ENCODE measurements around the gene LCN12.

The LCN12 gene

GRCh38 chr9:136947028-136947891 is 4.8 kb upstream of the LCN12 start:
- no peak for DNase-seq (ENCODE audit: low spot score in 2 of 2)
- H3K27ac Mint-ChIP-seq, result no peak overlapping the region
- no peak overlapping the region for H3K4me3 Mint-ChIP-seq
- no peak for ATAC-seq
- H3K4me1 Mint-ChIP-seq, result peaks cover 22% of the 10 kb centered on the region
- peaks cover 26% of the 10 kb centered on the region for H3K36me3 Mint-ChIP-seq
- H3K9me3 Mint-ChIP-seq, result no peaks in the 10 kb centered on the region

- H3K36me3 Mint-ChIP-seq, result peaks cover 18% of the 10 kb centered on the region
- ATAC-seq (no peak), DNase-seq (ENCODE audit: low spot score in 2 of 2) (no peak)
- peak overlapping the region; percentile 92 for H3K27ac Mint-ChIP-seq
- H3K9me3 Mint-ChIP-seq, result no peaks in the 10 kb centered on the region
- peaks cover 15% of the 10 kb centered on the region for H3K4me1 Mint-ChIP-seq
- H3K4me3 Mint-ChIP-seq, result peak overlapping the region; percentile 76
Measured at GRCh38 chr9:136947955-136948510, 4.0 kb upstream of the LCN12 start.

GRCh38 chr9:136949239-136949816 is 2.7 kb upstream of the LCN12 start:
- Mint-ChIP-seq H3K4me3 (peak overlapping the region; percentile 76), H3K36me3 (peaks cover 7% of the 10 kb centered on the region), H3K27ac (peak overlapping the region; percentile 92), H3K9me3 (no peaks in the 10 kb centered on the region), H3K4me1 (peaks cover 12% of the 10 kb centered on the region)
- ATAC-seq (no peak), DNase-seq (ENCODE audit: low spot score in 2 of 2) (no peak)

- peaks cover 2% of the 10 kb centered on the region for H3K36me3 Mint-ChIP-seq
- no peaks in the 10 kb centered on the region for H3K9me3 Mint-ChIP-seq
- peaks cover 13% of the 10 kb centered on the region for H3K4me1 Mint-ChIP-seq
- peak; percentile 95 for ATAC-seq
- peak; percentile 88 to 99 for DNase-seq (ENCODE audit: low spot score in 2 of 2)
- peak overlapping the region; percentile 76 for H3K4me3 Mint-ChIP-seq
- H3K27ac Mint-ChIP-seq, result peak overlapping the region; percentile 92
Measured at GRCh38 chr9:136949817-136950655, 2.0 kb upstream of the LCN12 start.

- DNase-seq (ENCODE audit: low spot score in 2 of 2) (no peak), ATAC-seq (no peak)
- H3K27ac Mint-ChIP-seq, result peak overlapping the region; percentile 92
- H3K4me1 Mint-ChIP-seq, result peaks cover 18% of the 10 kb centered on the region
- peak overlapping the region; percentile 76 for H3K4me3 Mint-ChIP-seq
- H3K9me3 Mint-ChIP-seq, result no peaks in the 10 kb centered on the region
- no peaks in the 10 kb centered on the region for H3K36me3 Mint-ChIP-seq
Measured at GRCh38 chr9:136950656-136951276, 1.3 kb upstream of the LCN12 start.

GRCh38 chr9:136952321-136952850 is 313 bp downstream of the LCN12 start:
- Mint-ChIP-seq H3K4me3 (no peak overlapping the region), H3K27ac (no peak overlapping the region), H3K36me3 (no peaks in the 10 kb centered on the region), H3K9me3 (peaks cover 5% of the 10 kb centered on the region), H3K4me1 (peaks cover 28% of the 10 kb centered on the region)
- DNase-seq (ENCODE audit: low spot score in 2 of 2) (no peak), ATAC-seq (no peak)

- no peak for ATAC-seq
- Mint-ChIP-seq H3K9me3 (peaks cover 5% of the 10 kb centered on the region), H3K4me1 (peaks cover 34% of the 10 kb centered on the region), H3K27ac (no peak overlapping the region), H3K36me3 (no peaks in the 10 kb centered on the region), H3K4me3 (no peak overlapping the region)
- no peak for DNase-seq (ENCODE audit: low spot score in 2 of 2)
Measured at GRCh38 chr9:136952876-136953770, 1.1 kb downstream of the LCN12 start.

- ATAC-seq, result no peak
- Mint-ChIP-seq H3K27ac (no peak overlapping the region), H3K9me3 (peaks cover 5% of the 10 kb centered on the region), H3K36me3 (no peaks in the 10 kb centered on the region), H3K4me3 (no peak overlapping the region), H3K4me1 (peaks cover 41% of the 10 kb centered on the region)
- no peak for DNase-seq (ENCODE audit: low spot score in 2 of 2)
Measured at GRCh38 chr9:136953771-136954269, 1.7 kb downstream of the LCN12 start.

- Mint-ChIP-seq H3K4me3 (no peak overlapping the region), H3K9me3 (peaks cover 5% of the 10 kb centered on the region), H3K4me1 (peaks cover 48% of the 10 kb centered on the region), H3K27ac (no peak overlapping the region), H3K36me3 (no peaks in the 10 kb centered on the region)
- ATAC-seq (no peak), DNase-seq (ENCODE audit: low spot score in 2 of 2) (no peak)
Measured at GRCh38 chr9:136954270-136955083, 2.4 kb downstream of the LCN12 start.

DNA sequence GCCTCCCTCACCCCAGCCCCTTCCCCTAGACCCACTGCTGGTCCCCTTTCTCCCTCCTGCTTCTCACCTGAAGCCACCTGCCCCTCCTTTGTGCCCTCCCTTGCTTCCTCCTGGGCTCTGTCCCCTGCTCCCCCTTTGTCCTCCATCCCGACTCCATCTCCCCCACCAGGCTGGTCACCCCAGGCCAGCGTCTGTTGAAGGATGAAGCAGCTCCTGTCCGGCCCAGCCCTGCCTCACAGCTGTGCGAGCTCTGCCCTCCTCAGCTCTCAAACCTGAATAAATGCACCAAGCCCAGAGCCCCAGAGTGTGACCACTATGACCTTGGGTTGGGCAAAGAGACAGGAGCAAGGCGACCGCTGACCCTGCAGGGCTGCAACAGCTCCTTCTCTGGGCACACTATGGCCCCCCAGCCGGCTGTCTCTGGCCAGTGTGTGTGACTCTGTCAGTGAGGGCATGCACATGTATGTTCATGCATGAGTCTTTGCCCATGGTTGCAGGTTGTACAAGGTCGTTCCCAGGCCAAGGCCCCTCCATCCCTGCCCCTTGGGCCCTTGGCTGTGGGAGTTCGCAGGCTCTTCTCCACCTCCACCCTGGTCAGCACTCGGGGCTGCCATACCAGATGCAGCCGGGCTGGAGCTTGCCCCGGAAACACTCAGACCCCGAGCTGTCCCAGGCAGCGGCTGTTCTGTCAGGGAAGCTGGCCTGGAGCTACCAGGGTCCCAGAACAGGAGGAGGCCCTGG is 3.3 kb downstream of the LCN12 start:
- Mint-ChIP-seq H3K36me3 (no peaks in the 10 kb centered on the region), H3K9me3 (peaks cover 5% of the 10 kb centered on the region), H3K4me1 (peaks cover 49% of the 10 kb centered on the region), H3K27ac (no peak overlapping the region), H3K4me3 (no peak overlapping the region)
- DNase-seq (ENCODE audit: low spot score in 2 of 2), result no peak
- no peak for ATAC-seq

- ATAC-seq (no peak), DNase-seq (ENCODE audit: low spot score in 2 of 2) (no peak)
- Mint-ChIP-seq H3K9me3 (peaks cover 5% of the 10 kb centered on the region), H3K36me3 (no peaks in the 10 kb centered on the region), H3K27ac (no peak overlapping the region), H3K4me3 (no peak overlapping the region), H3K4me1 (peaks cover 54% of the 10 kb centered on the region)
Measured at GRCh38 chr9:136955943-136956335, 3.9 kb downstream of the LCN12 start.

- Mint-ChIP-seq H3K27ac (no peak overlapping the region), H3K9me3 (peaks cover 5% of the 10 kb centered on the region), H3K36me3 (no peaks in the 10 kb centered on the region), H3K4me3 (no peak overlapping the region), H3K4me1 (peaks cover 55% of the 10 kb centered on the region)
- DNase-seq (ENCODE audit: low spot score in 2 of 2) (no peak), ATAC-seq (no peak)
Measured at GRCh38 chr9:136956604-136957003, 4.5 kb downstream of the LCN12 start.

Data from stimulated activated effector memory CD8-positive, alpha-beta T cell treated with anti-CD3 and anti-CD28 coated beads, Interleukin-12 subunit alpha, Interleukin-12 subunit beta, amount 100 ng/mL, for 72 hours (primary cell).